HCT116 (cell line): Measurements from ENCODE around the gene KTI12.

ENCODE experiments used
- ATF3 ChIP-seq: IDR thresholded peaks from 2 replicates; pipeline ENCODE4 v1.6.1; 2012
- CTCF ChIP-seq, 3 experiments: fragments of 200-600 bp in 1 of 3; sonication (generic) in 1 of 3; IDR thresholded peaks in 2 of 3; conservative IDR thresholded peaks in 1 of 3; 2 replicates each; pipeline ENCODE4 v1.5.1; 2012 to 2017; ENCODE audit warnings: low read depth in 2 of 3, low read length in 2 of 3, antibody characterized with exemption in 1 of 3, borderline replicate concordance in 1 of 3, control low read depth in 1 of 3, mild to moderate bottlenecking in 1 of 3, mixed read lengths in 1 of 3, mixed run types in 1 of 3, moderate library complexity in 1 of 3; ENCODE audit not compliant: insufficient read depth in 1 of 3
- EZH2 ChIP-seq: fragments of 200-600 bp; sonication (generic); IDR thresholded peaks from 2 replicates; pipeline ENCODE4 v1.6.1; 2017; ENCODE audit warnings: antibody characterized with exemption, mixed run types
- EZH2phosphoT487 ChIP-seq: fragments of 200-600 bp; IDR thresholded peaks from 2 replicates; pipeline ENCODE4 v1.6.1; 2018; ENCODE audit warnings: antibody characterized with exemption, borderline replicate concordance
- POLR2AphosphoS5 ChIP-seq: IDR thresholded peaks from 2 replicates; pipeline ENCODE4 v1.6.1; 2011; ENCODE audit warnings: mild to moderate bottlenecking, low read depth, low read length, moderate library complexity
- YY1 ChIP-seq: IDR thresholded peaks from 2 replicates; pipeline ENCODE4 v1.6.1; 2011; ENCODE audit warnings: low read length, low read depth, moderate library complexity, mild to moderate bottlenecking; ENCODE audit not compliant: insufficient replicate concordance; ENCODE audit errors: extremely low read depth
- ZFX ChIP-seq: fragments of 450-650 bp; IDR thresholded peaks from 2 replicates; pipeline ENCODE4 v1.6.1; 2017
- ZNF274 ChIP-seq: fragments of 200-500 bp; sonication (Bioruptor generic); IDR thresholded peaks from 2 replicates; pipeline ENCODE4 v1.6.1; 2014; ENCODE audit warnings: mild to moderate bottlenecking, low read depth, low read length, inconsistent platforms
- TF ChIP-seq, protein P1 (sequence below): IDR thresholded peaks from 2 replicates; pipeline ENCODE4 v1.6.1; 2012; ENCODE audit warnings: low read depth

DNA sequence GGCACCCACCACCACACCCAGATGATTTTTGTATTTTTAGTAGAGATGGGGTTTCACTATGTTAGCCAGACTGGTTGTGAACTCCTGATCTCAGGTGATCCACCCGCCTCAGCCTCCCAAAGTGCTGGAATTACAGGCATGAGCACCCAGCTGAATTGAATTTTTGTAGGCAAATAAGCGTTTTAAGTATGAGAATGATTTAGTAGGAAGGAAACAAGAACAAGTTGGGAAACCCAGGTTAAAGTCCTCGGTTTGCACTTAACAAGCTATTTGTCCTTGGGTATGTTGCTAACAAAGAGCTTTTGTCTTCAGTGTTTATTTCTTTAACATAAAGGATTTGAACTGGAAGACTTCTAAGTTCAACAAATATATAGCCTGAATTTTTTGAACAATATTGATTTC is 46.4 kb upstream of the KTI12 start:
- TF ChIP-seq EZH2 (no peak), CTCF (IDR thresholded peaks at IDR 0.05 in 2 of 3, conservative IDR thresholded peaks at IDR 0.05 in 1 of 3; ENCODE audit: borderline replicate concordance in 1 of 3, insufficient read depth in 1 of 3, low read depth in 2 of 3, low read length in 2 of 3) (no peak), YY1 (no peak), EZH2phosphoT487 (no peak), POLR2AphosphoS5 (no peak), ATF3 (no peak), ZNF274 (no peak), ZFX (no peak)
- TF ChIP-seq, protein P1, sequence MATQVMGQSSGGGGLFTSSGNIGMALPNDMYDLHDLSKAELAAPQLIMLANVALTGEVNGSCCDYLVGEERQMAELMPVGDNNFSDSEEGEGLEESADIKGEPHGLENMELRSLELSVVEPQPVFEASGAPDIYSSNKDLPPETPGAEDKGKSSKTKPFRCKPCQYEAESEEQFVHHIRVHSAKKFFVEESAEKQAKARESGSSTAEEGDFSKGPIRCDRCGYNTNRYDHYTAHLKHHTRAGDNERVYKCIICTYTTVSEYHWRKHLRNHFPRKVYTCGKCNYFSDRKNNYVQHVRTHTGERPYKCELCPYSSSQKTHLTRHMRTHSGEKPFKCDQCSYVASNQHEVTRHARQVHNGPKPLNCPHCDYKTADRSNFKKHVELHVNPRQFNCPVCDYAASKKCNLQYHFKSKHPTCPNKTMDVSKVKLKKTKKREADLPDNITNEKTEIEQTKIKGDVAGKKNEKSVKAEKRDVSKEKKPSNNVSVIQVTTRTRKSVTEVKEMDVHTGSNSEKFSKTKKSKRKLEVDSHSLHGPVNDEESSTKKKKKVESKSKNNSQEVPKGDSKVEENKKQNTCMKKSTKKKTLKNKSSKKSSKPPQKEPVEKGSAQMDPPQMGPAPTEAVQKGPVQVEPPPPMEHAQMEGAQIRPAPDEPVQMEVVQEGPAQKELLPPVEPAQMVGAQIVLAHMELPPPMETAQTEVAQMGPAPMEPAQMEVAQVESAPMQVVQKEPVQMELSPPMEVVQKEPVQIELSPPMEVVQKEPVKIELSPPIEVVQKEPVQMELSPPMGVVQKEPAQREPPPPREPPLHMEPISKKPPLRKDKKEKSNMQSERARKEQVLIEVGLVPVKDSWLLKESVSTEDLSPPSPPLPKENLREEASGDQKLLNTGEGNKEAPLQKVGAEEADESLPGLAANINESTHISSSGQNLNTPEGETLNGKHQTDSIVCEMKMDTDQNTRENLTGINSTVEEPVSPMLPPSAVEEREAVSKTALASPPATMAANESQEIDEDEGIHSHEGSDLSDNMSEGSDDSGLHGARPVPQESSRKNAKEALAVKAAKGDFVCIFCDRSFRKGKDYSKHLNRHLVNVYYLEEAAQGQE, result no peak
